Head of caudate nucleus (tissue), 42 donors: Measurements from ENCODE around the gene F11R.
"Not testable (repeated sequence)": the region's sequence is repeated elsewhere in the genome, so short reads cannot be mapped to it uniquely, and the experiment has no call there.

Source experiments
- DNase-seq, 42 donors: peaks; one replicate each; pipeline versions ENCODE4 v3.0.0 to v3.0.0-alpha.2; 2020 to 2021; ENCODE audit warnings: mixed read lengths in 7 of 42
- intact Hi-C: fragments of 100-400 bp; cut with DNase I; formaldehyde crosslinking; loops from one replicate; pipeline ENCODE4 v1.15.0; 2022

F11R gene

GRCh38 chr1:161019111-161019660 lies 1.8 kb downstream of the F11R start:
- DNase-seq, intact Hi-C loops: not testable (repeated sequence)

- intact Hi-C loops, result no loop called here
- no peak for DNase-seq
Observed at GRCh38 chr1:161018631-161018930, 2.4 kb downstream of the F11R start.

GRCh38 chr1:161017756-161018630 lies 3.0 kb downstream of the F11R start:
- intact Hi-C loops, result no loop called here
- no peak for DNase-seq

GRCh38 chr1:161017181-161017580 lies 3.8 kb downstream of the F11R start:
- intact Hi-C loops, DNase-seq: not testable (repeated sequence)

GRCh38 chr1:161016683-161017082 lies 4.3 kb downstream of the F11R start:
- intact Hi-C loops, DNase-seq: not testable (repeated sequence)

GRCh38 chr1:161013488-161014230 lies 7.3 kb downstream of the F11R start:
- peak in 38 of 42 donors; percentile 11 to 75 (median 46) for DNase-seq
- intact Hi-C loops, result no loop called here

- DNase-seq, result no peak
- intact Hi-C loops, result no loop called here
Observed at GRCh38 chr1:161013131-161013487, 7.8 kb downstream of the F11R start.

GRCh38 chr1:161012420-161012819 lies 8.5 kb downstream of the F11R start:
- no peak for DNase-seq
- intact Hi-C loops, result no loop called here

DNA sequence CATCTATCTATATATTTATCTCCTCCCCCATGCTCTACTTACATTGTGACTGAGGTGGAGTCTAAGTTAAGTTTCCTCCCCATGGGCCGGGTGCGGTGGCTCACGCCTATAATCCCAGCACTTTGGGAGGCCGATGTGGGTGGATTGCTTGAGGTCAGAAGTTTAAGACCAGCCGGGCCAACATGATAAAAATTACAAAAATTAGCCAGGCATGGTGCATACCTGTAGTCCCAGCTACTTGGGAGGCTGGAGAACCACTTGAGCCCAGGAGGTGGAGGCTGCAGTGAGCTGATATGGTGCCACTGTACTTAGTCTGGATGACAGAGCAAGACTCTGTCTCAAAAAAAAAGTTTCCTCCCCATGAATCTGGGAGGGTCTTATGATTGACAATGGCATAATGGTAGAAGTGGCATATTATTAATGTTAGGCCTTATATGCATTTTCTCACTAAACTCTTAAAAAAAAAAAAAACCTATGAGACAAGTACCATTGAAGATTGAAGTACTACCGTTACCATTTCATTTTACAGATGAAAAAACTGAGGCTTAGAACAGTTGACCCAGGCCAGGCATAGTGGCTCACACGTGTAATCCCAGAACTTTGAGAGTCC lies 11.2 kb downstream of the F11R start:
- intact Hi-C loops, result no loop called here
- no peak for DNase-seq

DNA sequence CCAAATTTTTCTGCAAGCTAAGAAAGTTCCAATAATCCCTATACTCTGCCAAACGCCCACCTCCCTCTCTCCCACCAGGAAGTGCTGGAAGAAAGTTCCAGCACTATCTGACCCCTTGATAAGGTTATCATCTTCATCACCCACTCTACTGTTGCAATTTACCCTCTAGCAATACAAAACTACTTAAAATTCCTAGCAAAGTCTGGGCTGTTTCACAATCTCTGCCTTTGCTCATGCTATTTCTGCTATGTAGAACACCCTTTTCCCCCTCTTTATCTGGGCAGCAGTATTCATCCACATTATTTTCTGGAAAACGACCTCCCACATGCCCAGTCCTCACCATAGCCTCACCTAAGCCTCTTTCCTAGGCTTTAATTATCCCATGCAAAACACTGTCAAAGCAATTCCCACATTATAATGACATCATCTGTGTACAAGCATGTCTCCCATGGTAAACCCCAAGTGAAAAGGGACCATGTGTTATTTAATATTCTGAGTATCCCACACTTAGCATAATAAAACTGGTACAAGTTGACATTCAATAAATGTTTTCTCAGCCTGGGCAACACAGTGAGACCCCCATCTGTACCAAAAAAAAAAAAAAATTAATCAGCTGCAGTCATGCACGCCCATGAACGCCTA lies 12.0 kb downstream of the F11R start:
- intact Hi-C loops, result no loop called here
- no peak for DNase-seq

DNA sequence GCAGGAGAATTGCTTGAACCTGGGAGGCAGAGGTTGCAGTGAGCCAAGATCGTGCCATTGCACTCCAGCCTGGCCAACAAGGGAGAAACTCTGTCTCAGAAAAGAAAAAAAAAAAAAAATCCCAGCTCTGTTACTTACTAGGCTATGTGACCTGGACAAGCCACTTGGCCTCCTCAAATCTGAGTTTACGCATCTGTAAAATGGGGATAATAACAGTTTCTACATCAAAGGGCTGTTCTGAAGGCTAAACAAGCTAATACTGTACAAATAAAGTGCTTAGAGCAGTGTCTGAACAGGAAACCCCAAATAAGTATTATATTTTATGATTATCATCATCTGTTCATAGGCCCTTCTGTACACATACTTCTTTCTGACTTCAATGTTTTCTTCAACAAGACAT lies 13.6 kb downstream of the F11R start:
- no peak for DNase-seq
- intact Hi-C loops, result no loop called here

GRCh38 chr1:161006563-161006962 lies 14.4 kb downstream of the F11R start:
- intact Hi-C loops, result no loop called here
- DNase-seq, result no peak

DNA sequence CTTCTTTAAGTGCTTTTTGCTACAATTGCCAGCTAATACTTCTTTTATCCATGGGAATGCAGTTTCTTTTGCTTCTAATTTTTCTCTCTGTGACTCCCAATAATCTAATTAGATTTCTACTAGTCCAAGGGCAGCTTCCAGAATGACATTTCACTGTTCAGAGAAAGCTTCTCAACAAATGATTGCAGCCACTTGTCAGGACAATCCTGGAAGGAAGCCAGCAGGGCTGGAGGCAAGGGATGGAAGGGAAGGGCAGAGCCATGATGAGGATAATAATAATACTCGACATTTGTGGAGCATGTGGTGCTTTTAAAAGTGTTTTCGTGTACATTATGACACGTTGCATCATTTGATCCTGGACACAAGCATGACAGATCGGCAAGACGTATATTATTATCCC lies 19.4 kb downstream of the F11R start:
- DNase-seq, result no peak
- intact Hi-C loops, result no loop called here

DNA sequence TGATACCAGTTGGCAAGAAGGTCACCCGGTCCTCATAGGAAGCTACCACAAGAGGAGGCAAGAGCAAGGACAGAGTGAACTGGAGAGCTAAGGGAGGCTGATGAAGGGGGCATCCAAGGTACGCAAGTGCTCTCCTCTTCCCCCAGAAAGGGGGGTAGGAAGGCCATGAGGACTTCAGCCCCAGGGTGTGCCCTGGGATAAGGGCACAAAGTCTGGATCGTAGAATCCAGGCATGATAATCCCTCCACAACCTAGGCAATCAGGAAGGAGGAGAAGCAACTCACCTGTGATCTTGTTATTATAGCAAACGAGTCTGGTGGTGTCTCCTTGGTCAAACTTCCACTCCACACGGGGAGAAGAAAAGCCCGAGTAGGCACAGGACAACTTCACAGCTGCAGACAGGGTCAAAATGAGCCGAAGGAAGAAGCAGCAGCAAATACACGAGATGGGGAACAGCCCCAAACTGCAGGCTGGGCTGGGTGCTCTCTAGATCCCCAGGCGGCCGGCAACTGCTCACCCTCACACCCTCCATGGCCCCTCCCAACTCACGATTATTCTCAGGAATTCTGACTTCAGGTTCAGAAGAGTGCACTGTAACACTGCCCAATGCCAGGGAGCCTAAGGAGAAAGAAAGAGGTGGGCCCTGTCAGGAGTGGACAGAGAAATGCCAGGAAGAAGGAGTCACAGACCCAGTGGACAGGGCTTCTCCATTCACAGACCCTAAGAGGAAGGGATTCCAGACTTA lies 20.0 kb downstream of the F11R start:
- no peak for DNase-seq

GRCh38 chr1:160999376-160999775 lies 21.6 kb downstream of the F11R start:
- intact Hi-C loops, result loop anchor here (5.0 kb wide), 1 partner anchor 98 kb away; the partner anchor contains the start of gene KLHDC9
- no peak for DNase-seq

More for the DNA sequence above, 20.0 kb downstream of the F11R start:
- intact Hi-C loops, result no loop called here

DNA sequence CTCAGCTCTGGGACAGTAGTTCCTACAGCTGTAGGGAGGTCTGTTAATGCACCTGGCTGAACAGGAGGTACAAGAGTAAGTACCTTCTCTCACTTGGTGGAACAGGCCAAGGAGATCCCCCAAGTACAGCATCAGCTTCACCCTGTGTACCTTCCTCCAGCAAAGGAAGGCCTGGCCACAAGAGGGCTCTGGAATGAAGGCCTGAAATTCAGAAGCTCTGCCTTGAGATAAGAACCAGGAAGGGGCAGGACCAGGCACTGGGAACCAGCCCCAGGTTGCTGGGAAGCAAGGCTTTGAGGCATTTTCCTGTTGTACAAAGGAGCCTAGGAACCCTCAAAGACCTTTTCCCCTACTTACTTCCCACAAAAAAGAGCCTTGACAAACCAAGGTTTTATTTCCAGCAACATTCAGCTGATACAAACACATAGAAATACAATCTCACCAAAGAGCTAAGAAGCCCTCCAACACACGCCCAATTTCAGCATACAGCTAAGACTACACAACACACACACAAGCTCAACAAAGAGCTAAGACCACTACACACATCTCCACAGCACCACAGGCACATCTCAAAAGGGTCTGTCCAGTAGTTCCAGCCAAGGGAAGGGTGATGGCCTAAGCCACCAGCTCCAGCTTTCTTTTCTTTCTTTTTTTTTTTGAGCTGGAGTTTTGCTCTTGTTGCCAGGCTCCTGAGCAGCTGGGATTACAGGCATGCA lies 23.5 kb downstream of the F11R start:
- intact Hi-C loops, result loop anchor here (5.0 kb wide), 1 partner anchor 100 kb away; the partner anchor contains the start of gene KLHDC9
- peak; percentile 15 to 82 (median 58) for DNase-seq

DNA sequence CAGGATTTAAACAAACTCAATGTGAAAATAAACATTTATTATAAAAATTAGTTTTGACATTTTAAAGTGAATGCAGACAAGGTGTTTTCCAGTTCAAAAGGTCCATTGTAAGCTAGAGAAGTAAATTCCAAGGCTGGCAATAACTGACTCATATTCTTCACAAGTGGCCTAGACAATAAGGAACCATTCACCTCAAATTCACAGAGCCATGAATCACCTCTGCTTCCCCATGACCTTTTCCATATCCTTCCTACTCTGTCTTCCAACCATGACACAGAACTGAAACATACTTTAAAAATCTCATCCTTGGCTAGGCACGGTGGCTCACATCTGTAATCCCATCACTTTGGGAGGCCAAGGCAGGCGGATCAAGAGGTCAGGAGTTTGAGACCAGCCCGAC lies 24.8 kb downstream of the F11R start:
- no peak for DNase-seq
- intact Hi-C loops, result loop anchor here (5.0 kb wide), 1 partner anchor 101 kb away; the partner anchor contains the start of gene KLHDC9
